Mesendoderm (in vitro differentiated cells): ENCODE data around the gene ZGPAT.

Experiments used
- DNase-seq: peaks from one replicate; pipeline ENCODE4 v3.0.0; 2013
- H2AK5ac ChIP-seq: 2 replicates; pipeline ENCODE4 v1.6.1; 2013; ENCODE audit warnings: low read length, inconsistent platforms
- H2BK120ac ChIP-seq: 2 replicates; pipeline ENCODE4 v1.6.1; 2013; ENCODE audit warnings: low read depth, mild to moderate bottlenecking, low read length, moderate library complexity, mixed read lengths
- H2BK15ac ChIP-seq: replicated peaks from 2 replicates; pipeline ENCODE4 v1.6.1; 2013; ENCODE audit warnings: low read depth, mild to moderate bottlenecking, moderate library complexity
- H2BK5ac ChIP-seq: 2 replicates; pipeline ENCODE4 v1.6.1; 2013; ENCODE audit warnings: low read length, inconsistent platforms
- H3K18ac ChIP-seq: 2 replicates; pipeline ENCODE4 v1.6.1; 2013; ENCODE audit warnings: mild to moderate bottlenecking, low read length, mixed read lengths
- H3K23ac ChIP-seq: one replicate; pipeline ENCODE4 v1.6.1; 2013; ENCODE audit warnings: low read length
- H3K27ac ChIP-seq: 2 replicates; pipeline ENCODE4 v1.5.1; 2013; ENCODE audit warnings: low read depth, mild to moderate bottlenecking, inconsistent platforms, low read length, moderate library complexity
- H3K27me3 ChIP-seq: 2 replicates; pipeline ENCODE4 v1.6.1; 2013; ENCODE audit warnings: low read length, control low read depth, mild to moderate bottlenecking, inconsistent platforms; ENCODE audit not compliant: insufficient read depth, poor library complexity
- H3K36me3 ChIP-seq: 2 replicates; pipeline ENCODE4 v1.6.1; 2013; ENCODE audit warnings: low read length, inconsistent platforms; ENCODE audit not compliant: control insufficient read depth, insufficient read depth
- H3K4ac ChIP-seq: one replicate; pipeline ENCODE4 v1.6.1; 2013; ENCODE audit warnings: low read depth, mild to moderate bottlenecking, low read length, moderate library complexity
- H3K4me1 ChIP-seq: 2 replicates; pipeline ENCODE4 v1.6.1; 2013; ENCODE audit warnings: low read depth, low read length, inconsistent platforms; ENCODE audit not compliant: control insufficient read depth
- H3K4me2 ChIP-seq: 2 replicates; pipeline ENCODE4 v1.6.1; 2013; ENCODE audit warnings: low read length
- H3K4me3 ChIP-seq: 2 replicates; pipeline ENCODE4 v1.5.1; 2013; ENCODE audit warnings: mild to moderate bottlenecking, low read length
- H3K56ac ChIP-seq: one replicate; pipeline ENCODE4 v1.6.1; 2013; ENCODE audit warnings: low read length
- H3K79me1 ChIP-seq: 2 replicates; pipeline ENCODE4 v1.6.1; 2013; ENCODE audit warnings: low read length, inconsistent platforms
- H3K79me2 ChIP-seq: 2 replicates; pipeline ENCODE4 v1.6.1; 2013; ENCODE audit warnings: mild to moderate bottlenecking, low read length; ENCODE audit not compliant: control insufficient read depth, insufficient read depth
- H3K9ac ChIP-seq: 2 replicates; pipeline ENCODE4 v1.6.1; 2013; ENCODE audit warnings: low read length, inconsistent platforms
- H4K5ac ChIP-seq: one replicate; pipeline ENCODE4 v1.6.1; 2013; ENCODE audit warnings: low read length
- H4K8ac ChIP-seq: one replicate; pipeline ENCODE4 v1.6.1; 2013; ENCODE audit warnings: low read depth, mild to moderate bottlenecking, control low read depth, low read length, moderate library complexity
- WGBS: extraction: QIAGEN DNeasy Blood & Tissue Kit; methylation state at CpG from one replicate; pipeline ENCODE4 v1.1.7; 2013; ENCODE audit warnings: low lambda C conversion rate, missing lambda C conversion rate; ENCODE audit not compliant: insufficient coverage; ENCODE audit errors: extremely low coverage; 5-methylcytosine and 5-hydroxymethylcytosine counted together

The ZGPAT gene

DNA sequence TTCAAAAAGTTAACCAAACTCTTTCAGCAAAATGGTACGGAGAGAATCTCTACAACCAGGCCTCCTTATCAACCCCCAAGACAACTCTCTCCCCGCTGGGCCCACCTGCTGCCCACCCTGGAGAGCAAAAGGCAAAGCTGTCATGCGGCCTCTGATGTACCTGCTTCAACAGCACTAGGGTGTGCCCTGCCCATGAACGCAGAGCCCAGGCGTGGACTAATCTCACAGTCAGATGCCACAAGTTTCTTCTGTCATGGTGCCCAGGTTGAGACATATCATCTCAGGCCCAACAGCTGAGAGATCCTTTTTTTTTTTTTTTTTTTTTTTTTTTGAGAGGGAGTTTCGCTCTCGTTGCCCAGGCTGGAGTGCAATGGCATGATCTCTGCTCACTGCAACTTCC lies 58.1 kb downstream of the ZGPAT start:
- H3K36me3 ChIP-seq, result no peaks in the 10 kb centered on the region
- no peak overlapping the region for H3K56ac ChIP-seq
- H3K4me2 ChIP-seq, result no peak overlapping the region
- H3K79me2 ChIP-seq, result no peaks in the 10 kb centered on the region
- no peaks in the 10 kb centered on the region for H3K4me1 ChIP-seq
- H3K79me1 ChIP-seq, result no peaks in the 10 kb centered on the region
- H4K5ac ChIP-seq, result no peak overlapping the region
- no peak overlapping the region for H3K9ac ChIP-seq
- no peak overlapping the region for H2AK5ac ChIP-seq
- H2BK15ac ChIP-seq, result no peak overlapping the region
- H2BK5ac ChIP-seq, result no peak overlapping the region
- no peak overlapping the region for H3K18ac ChIP-seq
- H3K4me3 ChIP-seq, result no peak overlapping the region
- H4K8ac ChIP-seq, result no peak overlapping the region
- no peak overlapping the region for H3K4ac ChIP-seq
- no CpG with 5 or more reads among the region's 7 CpGs for WGBS
- H2BK120ac ChIP-seq, result no peak overlapping the region
- H3K23ac ChIP-seq, result no peak overlapping the region
- no peaks in the 10 kb centered on the region for H3K27me3 ChIP-seq
- H3K27ac ChIP-seq, result no peak overlapping the region
- no peak for DNase-seq

DNA sequence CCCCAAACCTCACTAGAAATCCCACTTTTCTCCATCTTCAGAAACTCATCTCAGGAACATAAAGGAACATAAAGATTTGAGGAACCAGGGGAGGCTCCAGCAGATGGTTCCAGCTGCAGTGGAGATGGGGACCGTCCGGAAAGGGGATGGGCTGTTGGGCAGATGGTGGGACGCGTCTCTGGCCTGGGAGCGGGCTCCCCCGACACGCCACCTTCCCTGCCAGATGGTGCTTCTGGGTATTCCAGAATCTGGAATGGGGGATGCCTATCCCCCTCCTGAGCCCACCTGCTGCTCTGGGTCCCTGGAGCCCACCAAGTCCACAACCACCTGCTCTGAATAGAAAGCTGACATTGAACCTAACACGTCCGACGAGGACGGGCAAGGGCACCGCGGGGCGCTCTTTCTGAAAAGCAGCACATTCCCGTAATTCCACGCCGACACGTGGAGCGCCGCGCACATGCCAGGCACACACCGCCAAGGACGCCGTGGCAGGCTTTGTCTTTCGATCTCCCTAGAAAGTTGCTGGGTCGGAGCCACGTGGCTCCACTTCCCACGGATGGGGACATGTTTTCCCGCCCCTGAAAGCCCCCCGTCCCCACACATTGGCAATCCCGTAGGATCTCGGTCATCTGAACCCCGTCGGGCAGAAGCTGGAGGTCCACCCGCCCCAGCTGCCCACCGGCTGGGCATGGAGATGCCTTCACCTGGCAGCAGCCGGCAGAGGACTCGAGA lies 59.0 kb downstream of the ZGPAT start:
- Histone ChIP-seq H3K23ac (no peak overlapping the region), H4K8ac (no peak overlapping the region), H2BK120ac (no peak overlapping the region), H3K27ac (no peak overlapping the region), H4K5ac (no peak overlapping the region), H3K4me3 (no peak overlapping the region), H2BK5ac (no peak overlapping the region), H3K79me2 (no peaks in the 10 kb centered on the region), H2BK15ac (no peak overlapping the region), H3K4me2 (no peak overlapping the region), H2AK5ac (no peak overlapping the region), H3K18ac (no peak overlapping the region), H3K4ac (no peak overlapping the region), H3K56ac (no peak overlapping the region), H3K9ac (no peak overlapping the region), H3K36me3 (no peaks in the 10 kb centered on the region), H3K79me1 (no peaks in the 10 kb centered on the region), H3K27me3 (no peaks in the 10 kb centered on the region), H3K4me1 (no peaks in the 10 kb centered on the region)
- no peak for DNase-seq
- WGBS, result no CpG with 5 or more reads among the region's 38 CpGs

- H2AK5ac ChIP-seq, result no peak overlapping the region
- H3K9ac ChIP-seq, result no peak overlapping the region
- H3K79me1 ChIP-seq, result no peaks in the 10 kb centered on the region
- no peaks in the 10 kb centered on the region for H3K27me3 ChIP-seq
- no peak overlapping the region for H4K5ac ChIP-seq
- no peak overlapping the region for H3K18ac ChIP-seq
- no peak overlapping the region for H2BK15ac ChIP-seq
- H3K4me1 ChIP-seq, result no peaks in the 10 kb centered on the region
- H2BK5ac ChIP-seq, result no peak overlapping the region
- H3K4me2 ChIP-seq, result no peak overlapping the region
- no CpG with 5 or more reads among the region's 18 CpGs for WGBS
- H3K79me2 ChIP-seq, result no peaks in the 10 kb centered on the region
- H3K4me3 ChIP-seq, result no peak overlapping the region
- H2BK120ac ChIP-seq, result no peak overlapping the region
- H3K36me3 ChIP-seq, result no peaks in the 10 kb centered on the region
- no peak overlapping the region for H3K23ac ChIP-seq
- DNase-seq, result no peak
- H4K8ac ChIP-seq, result no peak overlapping the region
- no peak overlapping the region for H3K56ac ChIP-seq
- H3K4ac ChIP-seq, result no peak overlapping the region
- no peak overlapping the region for H3K27ac ChIP-seq
Measured at GRCh38 chr20:63767456-63767855, 59.6 kb downstream of the ZGPAT start.

DNA sequence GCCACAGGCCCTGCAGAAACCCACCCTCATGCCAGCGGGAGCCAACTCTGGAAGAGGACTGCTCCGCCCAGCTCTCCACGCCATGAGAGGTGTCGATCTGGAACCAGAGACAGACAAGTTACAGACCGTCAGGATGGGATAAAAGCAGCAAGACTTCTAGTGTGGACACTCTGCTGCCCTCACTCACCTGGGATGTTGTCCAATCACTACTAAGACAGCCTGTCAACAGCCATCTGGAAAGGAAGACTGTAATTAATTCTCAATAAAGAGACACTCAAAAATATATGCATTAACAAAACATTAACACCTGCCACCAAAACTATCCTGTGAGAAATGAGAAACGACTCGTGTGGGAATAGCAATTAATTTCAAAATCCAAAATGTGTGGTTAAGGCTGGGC lies 60.0 kb downstream of the ZGPAT start:
- H3K79me2 ChIP-seq, result no peaks in the 10 kb centered on the region
- H3K36me3 ChIP-seq, result no peaks in the 10 kb centered on the region
- H3K9ac ChIP-seq, result no peak overlapping the region

DNA sequence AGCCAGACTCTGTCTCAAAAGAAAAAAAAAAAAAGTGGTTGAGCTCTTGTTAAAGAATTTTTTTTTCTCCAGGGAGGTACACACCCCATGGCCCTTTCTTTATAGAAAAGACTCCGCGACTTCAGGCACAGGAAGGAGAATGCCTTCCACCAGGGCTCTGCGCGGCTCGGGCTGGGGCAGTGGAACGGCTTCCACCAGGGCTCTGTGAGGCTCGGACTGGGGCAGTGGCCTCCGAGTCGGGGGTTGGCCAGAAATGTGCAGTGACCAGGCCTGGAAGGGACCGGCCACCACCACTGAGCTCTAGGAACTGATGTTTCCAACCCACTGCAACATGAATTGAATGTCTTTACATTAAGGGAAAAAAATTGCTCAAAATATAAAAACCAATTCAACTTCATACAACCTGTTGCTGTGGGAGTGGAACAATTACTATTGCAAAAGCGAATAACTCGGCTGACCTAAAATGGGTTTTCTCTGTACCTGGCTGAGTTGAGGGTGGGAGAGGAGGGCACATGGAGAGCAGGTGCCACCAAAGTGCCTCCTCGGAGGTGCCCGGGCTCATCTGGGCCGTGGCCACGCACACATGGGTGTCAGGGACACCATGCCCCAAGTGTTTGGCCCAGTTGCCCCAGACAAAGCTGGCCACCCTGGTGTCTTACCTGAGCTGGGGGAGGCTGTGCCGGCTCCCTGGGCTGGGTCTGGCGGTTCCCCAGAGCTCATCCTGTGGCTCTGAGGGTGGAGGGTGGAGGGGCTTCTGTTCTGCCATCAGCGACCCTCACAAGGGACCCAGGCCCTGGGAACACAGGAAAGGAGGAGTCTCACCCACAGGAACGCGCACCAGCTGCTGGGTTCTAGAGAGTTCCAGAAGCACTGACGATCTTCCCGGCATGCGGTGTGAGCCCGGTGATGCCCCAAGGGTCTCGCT lies 61.0 kb downstream of the ZGPAT start:
- no peak overlapping the region for H3K56ac ChIP-seq
- H2BK5ac ChIP-seq, result no peak overlapping the region
- H3K4me1 ChIP-seq, result no peaks in the 10 kb centered on the region
- H2AK5ac ChIP-seq, result no peak overlapping the region
- H3K23ac ChIP-seq, result no peak overlapping the region
- H3K4ac ChIP-seq, result no peak overlapping the region
- H2BK15ac ChIP-seq, result no peak overlapping the region
- H3K79me2 ChIP-seq, result no peaks in the 10 kb centered on the region
- no peaks in the 10 kb centered on the region for H3K27me3 ChIP-seq
- no peaks in the 10 kb centered on the region for H3K36me3 ChIP-seq
- H3K9ac ChIP-seq, result no peak overlapping the region
- H4K5ac ChIP-seq, result no peak overlapping the region
- peaks cover 1% of the 10 kb centered on the region for H3K79me1 ChIP-seq
- H3K18ac ChIP-seq, result no peak overlapping the region
- H3K4me3 ChIP-seq, result no peak overlapping the region
- H2BK120ac ChIP-seq, result no peak overlapping the region
- H3K4me2 ChIP-seq, result no peak overlapping the region
- H4K8ac ChIP-seq, result no peak overlapping the region
- no peak overlapping the region for H3K27ac ChIP-seq
- no peak for DNase-seq
- WGBS, result no CpG with 5 or more reads among the region's 26 CpGs

More for the DNA sequence above, 60.0 kb downstream of the ZGPAT start:
- Histone ChIP-seq H2BK120ac (no peak overlapping the region), H3K4me1 (no peaks in the 10 kb centered on the region), H4K5ac (no peak overlapping the region), H3K18ac (no peak overlapping the region), H4K8ac (no peak overlapping the region), H3K79me1 (peaks cover under 1% of the 10 kb centered on the region), H2AK5ac (no peak overlapping the region), H3K4me2 (no peak overlapping the region), H3K27me3 (no peaks in the 10 kb centered on the region), H3K23ac (no peak overlapping the region), H2BK5ac (no peak overlapping the region), H2BK15ac (no peak overlapping the region), H3K4ac (no peak overlapping the region), H3K56ac (no peak overlapping the region), H3K4me3 (no peak overlapping the region), H3K27ac (no peak overlapping the region)
- WGBS, result no CpG with 5 or more reads among the region's 7 CpGs
- DNase-seq, result no peak
